OCI-LY1 (cell line): Measurements from ENCODE around the gene UTP4.

ENCODE experiments used
- H2AFZ ChIP-seq: fragments of 200-600 bp; sonication (generic), shearing (Covaris generic); 2 replicates; pipeline ENCODE4 v1.6.0; 2014; ENCODE audit warnings: antibody characterized with exemption, mild to moderate bottlenecking, low read length
- H3F3A ChIP-seq: fragments of 200-600 bp; sonication (generic), shearing (Covaris generic); 2 replicates; pipeline ENCODE4 v1.6.0; 2014; ENCODE audit warnings: mild to moderate bottlenecking, antibody characterized with exemption, low read length, moderate library complexity; ENCODE audit not compliant: insufficient read depth
- H3K27ac ChIP-seq: fragments of 200-600 bp; sonication (generic); 2 replicates; pipeline ENCODE4 v1.5.1; 2014; ENCODE audit warnings: low read length, mixed run types, mild to moderate bottlenecking, low read depth; ENCODE audit not compliant: poor library complexity, severe bottlenecking
- H3K27me3 ChIP-seq: fragments of 200-600 bp; sonication (generic); 2 replicates; pipeline ENCODE4 v1.6.0; 2014; ENCODE audit warnings: antibody characterized with exemption, mild to moderate bottlenecking, low read length, moderate library complexity; ENCODE audit not compliant: insufficient read depth
- H3K36me3 ChIP-seq: fragments of 200-600 bp; sonication (generic); 2 replicates; pipeline ENCODE4 v1.6.1; 2014; ENCODE audit warnings: mild to moderate bottlenecking, antibody characterized with exemption, low read length, moderate library complexity, mixed read lengths; ENCODE audit not compliant: insufficient read depth
- H3K4me1 ChIP-seq: fragments of 200-600 bp; sonication (generic); 2 replicates; pipeline ENCODE4 v1.5.1; 2014; ENCODE audit warnings: mild to moderate bottlenecking, low read length, moderate library complexity; ENCODE audit not compliant: insufficient read depth, severe bottlenecking
- H3K4me2 ChIP-seq: fragments of 200-600 bp; sonication (generic), shearing (Covaris generic); 2 replicates; pipeline ENCODE4 v1.6.1; 2014; ENCODE audit warnings: low read length
- H3K4me3 ChIP-seq: fragments of 200-600 bp; sonication (generic); 2 replicates; pipeline ENCODE4 v1.5.1; 2014; ENCODE audit warnings: low read length, low read depth, mild to moderate bottlenecking, mixed read lengths; ENCODE audit not compliant: poor library complexity, severe bottlenecking
- H3K79me2 ChIP-seq: fragments of 200-600 bp; shearing (Covaris generic); 2 replicates; pipeline ENCODE4 v1.6.1; 2016; ENCODE audit warnings: mixed run types, low read length, mixed read lengths; ENCODE audit not compliant: insufficient read depth
- H3K9ac ChIP-seq: fragments of 200-600 bp; sonication (generic), shearing (Covaris generic); 2 replicates; pipeline ENCODE4 v1.6.1; 2014; ENCODE audit warnings: mild to moderate bottlenecking, low read length, mixed read lengths
- H3K9me2 ChIP-seq: fragments of 200-600 bp; sonication (generic), shearing (Covaris generic); 2 replicates; pipeline ENCODE4 v1.6.1; 2014; ENCODE audit warnings: low read depth, mild to moderate bottlenecking, low read length, mixed read lengths
- H3K9me3 ChIP-seq: fragments of 200-600 bp; shearing (Covaris generic); 2 replicates; pipeline ENCODE4 v1.6.1; 2014; ENCODE audit warnings: low read length, mixed read lengths
- H4K20me1 ChIP-seq: fragments of 200-600 bp; sonication (generic), shearing (Covaris generic); 2 replicates; pipeline ENCODE4 v1.6.0; 2016; ENCODE audit warnings: mild to moderate bottlenecking, low read length; ENCODE audit not compliant: insufficient read depth
- EZH2 ChIP-seq: fragments of 200-600 bp; sonication (generic), shearing (Covaris generic); IDR thresholded peaks from 2 replicates; pipeline ENCODE4 v1.8.0; 2017; ENCODE audit warnings: borderline replicate concordance, mixed run types, mild to moderate bottlenecking, antibody characterized with exemption, low read length, moderate library complexity, mixed read lengths
- TF ChIP-seq, protein P1 (sequence below): fragments of 200-600 bp; sonication (generic), shearing (Covaris generic); IDR thresholded peaks from 2 replicates; pipeline ENCODE4 v1.5.1; 2017; ENCODE audit warnings: mild to moderate bottlenecking, antibody characterized with exemption, low read length, moderate library complexity, mixed read lengths

Gene UTP4

DNA sequence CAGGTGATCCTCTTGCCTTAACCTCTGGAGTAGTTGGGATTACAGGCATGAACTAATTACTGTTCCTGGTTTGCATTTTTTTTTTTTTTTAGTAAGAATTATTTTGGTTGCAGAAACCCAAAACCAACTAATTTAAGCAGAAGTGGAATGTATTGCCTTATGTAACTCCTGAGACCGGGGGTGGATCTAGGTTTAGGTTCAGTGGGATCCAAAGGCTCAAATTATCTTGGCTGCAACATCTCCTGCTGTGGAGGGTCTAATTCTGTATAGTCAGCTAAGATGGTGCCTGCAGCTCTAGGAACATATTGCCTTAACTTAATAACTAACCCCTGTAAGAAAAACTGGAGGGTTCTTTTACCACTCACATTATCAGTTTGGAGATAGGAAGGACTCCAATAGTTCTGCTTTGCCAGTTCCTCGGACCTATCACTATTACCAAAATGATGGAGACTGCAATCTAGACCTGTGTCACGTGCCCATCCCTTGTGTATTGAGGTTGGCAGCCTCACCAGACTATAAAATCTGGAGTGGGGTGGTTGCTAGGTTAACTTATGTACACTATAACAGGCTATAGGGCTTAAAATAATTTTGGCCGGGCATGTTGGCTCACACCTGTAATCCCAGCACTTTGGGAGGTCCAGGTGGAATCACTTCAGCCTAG is 63.0 kb downstream of the UTP4 start:
- Histone ChIP-seq H3K4me3 (no peak overlapping the region), H3K9ac (no peak overlapping the region), H3F3A (no peaks in the 10 kb centered on the region), H3K27ac (no peak overlapping the region), H4K20me1 (no peaks in the 10 kb centered on the region), H3K4me2 (no peak overlapping the region), H3K9me2 (no peaks in the 10 kb centered on the region), H3K4me1 (peaks cover 8% of the 10 kb centered on the region), H3K36me3 (0 out of 2 replicates have a peak, but pooled peaks cover 4% of the 10 kb centered on the region), H3K27me3 (no peaks in the 10 kb centered on the region), H3K9me3 (no peaks in the 10 kb centered on the region), H3K79me2 (peaks cover 86% of the 10 kb centered on the region), H2AFZ (no peak overlapping the region)
- TF ChIP-seq, protein P1, sequence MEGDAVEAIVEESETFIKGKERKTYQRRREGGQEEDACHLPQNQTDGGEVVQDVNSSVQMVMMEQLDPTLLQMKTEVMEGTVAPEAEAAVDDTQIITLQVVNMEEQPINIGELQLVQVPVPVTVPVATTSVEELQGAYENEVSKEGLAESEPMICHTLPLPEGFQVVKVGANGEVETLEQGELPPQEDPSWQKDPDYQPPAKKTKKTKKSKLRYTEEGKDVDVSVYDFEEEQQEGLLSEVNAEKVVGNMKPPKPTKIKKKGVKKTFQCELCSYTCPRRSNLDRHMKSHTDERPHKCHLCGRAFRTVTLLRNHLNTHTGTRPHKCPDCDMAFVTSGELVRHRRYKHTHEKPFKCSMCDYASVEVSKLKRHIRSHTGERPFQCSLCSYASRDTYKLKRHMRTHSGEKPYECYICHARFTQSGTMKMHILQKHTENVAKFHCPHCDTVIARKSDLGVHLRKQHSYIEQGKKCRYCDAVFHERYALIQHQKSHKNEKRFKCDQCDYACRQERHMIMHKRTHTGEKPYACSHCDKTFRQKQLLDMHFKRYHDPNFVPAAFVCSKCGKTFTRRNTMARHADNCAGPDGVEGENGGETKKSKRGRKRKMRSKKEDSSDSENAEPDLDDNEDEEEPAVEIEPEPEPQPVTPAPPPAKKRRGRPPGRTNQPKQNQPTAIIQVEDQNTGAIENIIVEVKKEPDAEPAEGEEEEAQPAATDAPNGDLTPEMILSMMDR: no peak
- TF ChIP-seq EZH2: no peak

DNA sequence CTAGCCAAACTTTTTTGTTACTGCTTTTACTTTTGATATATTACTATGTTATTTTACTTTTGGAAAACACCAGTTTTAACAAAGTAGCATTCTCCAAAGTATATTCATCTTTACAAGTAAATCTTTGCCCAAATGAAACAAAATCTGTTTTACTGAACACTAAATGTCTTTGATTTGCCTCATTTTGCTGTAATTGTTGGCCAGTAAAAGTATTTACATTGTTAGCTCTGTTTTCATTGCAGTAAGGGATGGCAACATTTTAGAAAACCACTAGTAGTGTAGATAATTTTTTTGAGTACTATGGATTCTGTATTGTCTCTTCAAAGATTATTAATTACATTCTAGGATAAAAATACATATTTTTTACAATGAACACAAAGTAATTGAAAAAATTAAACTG is 65.1 kb downstream of the UTP4 start:
- 0 out of 2 replicates have a peak, but pooled peaks cover 4% of the 10 kb centered on the region for H3K36me3 ChIP-seq
- H3K27ac ChIP-seq: no peak overlapping the region
- no peak overlapping the region for H2AFZ ChIP-seq
- H3K4me1 ChIP-seq: no peaks in the 10 kb centered on the region
- TF ChIP-seq, protein P1: no peak
- no peak for TF ChIP-seq EZH2
- no peaks in the 10 kb centered on the region for H4K20me1 ChIP-seq
- H3K4me3 ChIP-seq: no peak overlapping the region
- H3F3A ChIP-seq: no peaks in the 10 kb centered on the region
- H3K9me2 ChIP-seq: no peaks in the 10 kb centered on the region
- no peaks in the 10 kb centered on the region for H3K9me3 ChIP-seq
- no peak overlapping the region for H3K4me2 ChIP-seq
- no peaks in the 10 kb centered on the region for H3K27me3 ChIP-seq
- no peak overlapping the region for H3K9ac ChIP-seq
- H3K79me2 ChIP-seq: peaks cover 87% of the 10 kb centered on the region

DNA sequence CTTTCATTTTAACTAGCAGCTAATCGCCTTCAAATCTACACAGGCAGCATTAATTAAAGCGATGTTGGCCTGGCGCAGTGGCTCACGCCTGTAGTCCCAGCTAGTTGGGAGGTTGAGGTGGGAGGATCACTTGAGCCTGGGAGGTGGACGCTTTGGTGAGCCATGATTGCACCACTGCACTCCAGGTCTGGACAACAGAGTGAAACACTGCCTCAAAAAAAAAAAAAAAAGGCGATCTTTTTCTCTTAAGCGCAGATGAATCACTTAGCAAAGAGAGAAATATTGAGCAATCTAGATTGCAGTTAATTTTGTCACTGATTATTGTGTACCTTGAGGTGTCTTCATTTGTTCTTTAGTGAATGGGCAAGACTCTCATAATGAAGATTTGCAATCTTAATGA is 66.9 kb downstream of the UTP4 start:
- H3K4me2 ChIP-seq: no peak overlapping the region
- TF ChIP-seq, protein P1: no peak
- no peak for TF ChIP-seq EZH2
- H3K36me3 ChIP-seq: peaks cover 9% of the 10 kb centered on the region; the same call in 1 of the 2 replicates
- H3K4me1 ChIP-seq: no peaks in the 10 kb centered on the region
- H4K20me1 ChIP-seq: no peaks in the 10 kb centered on the region
- no peak overlapping the region for H2AFZ ChIP-seq
- H3K27me3 ChIP-seq: no peaks in the 10 kb centered on the region
- H3K9me2 ChIP-seq: no peaks in the 10 kb centered on the region
- peaks cover 71% of the 10 kb centered on the region for H3K79me2 ChIP-seq
- no peak overlapping the region for H3K9ac ChIP-seq
- H3K27ac ChIP-seq: no peak overlapping the region
- H3K4me3 ChIP-seq: no peak overlapping the region
- no peaks in the 10 kb centered on the region for H3K9me3 ChIP-seq
- no peaks in the 10 kb centered on the region for H3F3A ChIP-seq
